Nephron (organoid): Measurements from ENCODE around the gene TMEM233.
"Not testable (repeated sequence)": the region's sequence is repeated elsewhere in the genome, so short reads cannot be mapped to it uniquely, and the experiment has no call there.

Experiments used
- H3K27ac Mint-ChIP-seq, 3 experiments: 2 replicates each; pipeline ENCODE4 v1.8.0; 2020; ENCODE audit warnings: mixed read lengths in 3 of 3, mild to moderate bottlenecking in 2 of 3, moderate library complexity in 1 of 3
- H3K27me3 Mint-ChIP-seq: 2 replicates; pipeline ENCODE4 v1.8.0; 2021; ENCODE audit warnings: low read depth, mild to moderate bottlenecking, moderate library complexity, mixed read lengths
- H3K36me3 Mint-ChIP-seq: 2 replicates; pipeline ENCODE4 v1.8.0; 2020; ENCODE audit warnings: low read depth, mixed read lengths
- H3K4me1 Mint-ChIP-seq: 2 replicates; pipeline ENCODE4 v1.8.0; 2020; ENCODE audit warnings: mixed read lengths
- H3K4me3 Mint-ChIP-seq, 3 experiments: 2 replicates each; pipeline ENCODE4 v1.8.0; 2020; ENCODE audit warnings: mild to moderate bottlenecking in 3 of 3, mixed read lengths in 3 of 3, moderate library complexity in 2 of 3
- H3K9me3 Mint-ChIP-seq: 2 replicates; pipeline ENCODE4 v1.8.0; 2020; ENCODE audit warnings: mixed read lengths
- CTCF ChIP-seq, 3 experiments: fragments of 200-600 bp; sonication (generic); IDR thresholded peaks; one replicate each; pipeline ENCODE4 v1.5.0; 2021; ENCODE audit warnings: antibody characterized with exemption in 3 of 3; ENCODE audit not compliant: unreplicated experiment in 3 of 3

TMEM233 gene

GRCh38 chr12:119613319-119613936, 19.9 kb downstream of the TMEM233 start:
- Mint-ChIP-seq H3K4me3 (no peak overlapping the region), H3K4me1 (no peaks in the 10 kb centered on the region), H3K36me3 (no peaks in the 10 kb centered on the region), H3K27ac (no peak overlapping the region), H3K27me3 (peaks cover 8% of the 10 kb centered on the region), H3K9me3 (peaks cover 18% of the 10 kb centered on the region)
- TF ChIP-seq CTCF (IDR thresholded peaks at IDR 0.05; ENCODE audit: unreplicated experiment in 3 of 3), result no peak

GRCh38 chr12:119614705-119615104, 21.1 kb downstream of the TMEM233 start:
- Mint-ChIP-seq H3K36me3 (no peaks in the 10 kb centered on the region), H3K9me3 (peaks cover 12% of the 10 kb centered on the region), H3K4me3 (no peak overlapping the region), H3K27me3 (peaks cover 4% of the 10 kb centered on the region), H3K4me1 (no peaks in the 10 kb centered on the region), H3K27ac (no peak overlapping the region)
- TF ChIP-seq CTCF (IDR thresholded peaks at IDR 0.05; ENCODE audit: unreplicated experiment in 3 of 3), result no peak

GRCh38 chr12:119615518-119616475, 22.2 kb downstream of the TMEM233 start:
- peaks cover under 1% of the 10 kb centered on the region for H3K27me3 Mint-ChIP-seq
- no peak for TF ChIP-seq CTCF (IDR thresholded peaks at IDR 0.05; ENCODE audit: unreplicated experiment in 3 of 3)
- no peaks in the 10 kb centered on the region for H3K4me1 Mint-ChIP-seq
- H3K36me3 Mint-ChIP-seq, result no peaks in the 10 kb centered on the region
- H3K4me3 Mint-ChIP-seq, result no peak overlapping the region
- H3K27ac Mint-ChIP-seq, result no peak overlapping the region
- H3K9me3 Mint-ChIP-seq, result peaks cover 6% of the 10 kb centered on the region

GRCh38 chr12:119618328-119618896, 24.8 kb downstream of the TMEM233 start:
- not testable (repeated sequence) for H3K9me3 Mint-ChIP-seq, H3K36me3 Mint-ChIP-seq, H3K4me3 Mint-ChIP-seq, H3K27me3 Mint-ChIP-seq, H3K4me1 Mint-ChIP-seq, H3K27ac Mint-ChIP-seq

GRCh38 chr12:119620490-119620889, 26.9 kb downstream of the TMEM233 start:
- Mint-ChIP-seq H3K4me1 (peaks cover 15% of the 10 kb centered on the region), H3K9me3 (peaks cover 3% of the 10 kb centered on the region), H3K27ac (no peak overlapping the region), H3K36me3 (no peaks in the 10 kb centered on the region), H3K4me3 (no peak overlapping the region), H3K27me3 (peaks cover 7% of the 10 kb centered on the region)
- no peak for TF ChIP-seq CTCF (IDR thresholded peaks at IDR 0.05; ENCODE audit: unreplicated experiment in 3 of 3)

GRCh38 chr12:119621878-119622277, 28.3 kb downstream of the TMEM233 start:
- H3K36me3 Mint-ChIP-seq, result no peaks in the 10 kb centered on the region
- peaks cover 15% of the 10 kb centered on the region for H3K4me1 Mint-ChIP-seq
- peaks cover 3% of the 10 kb centered on the region for H3K9me3 Mint-ChIP-seq
- H3K27ac Mint-ChIP-seq, result no peak overlapping the region
- H3K4me3 Mint-ChIP-seq, result no peak overlapping the region
- H3K27me3 Mint-ChIP-seq, result peaks cover 7% of the 10 kb centered on the region
- no peak for TF ChIP-seq CTCF (IDR thresholded peaks at IDR 0.05; ENCODE audit: unreplicated experiment in 3 of 3)
